ENCODE results near the gene ZNF431.
"Not testable (repeated sequence)": the region's sequence is repeated elsewhere in the genome, so short reads cannot be mapped to it uniquely, and the experiment has no call there.

ZNF431 gene

DNA sequence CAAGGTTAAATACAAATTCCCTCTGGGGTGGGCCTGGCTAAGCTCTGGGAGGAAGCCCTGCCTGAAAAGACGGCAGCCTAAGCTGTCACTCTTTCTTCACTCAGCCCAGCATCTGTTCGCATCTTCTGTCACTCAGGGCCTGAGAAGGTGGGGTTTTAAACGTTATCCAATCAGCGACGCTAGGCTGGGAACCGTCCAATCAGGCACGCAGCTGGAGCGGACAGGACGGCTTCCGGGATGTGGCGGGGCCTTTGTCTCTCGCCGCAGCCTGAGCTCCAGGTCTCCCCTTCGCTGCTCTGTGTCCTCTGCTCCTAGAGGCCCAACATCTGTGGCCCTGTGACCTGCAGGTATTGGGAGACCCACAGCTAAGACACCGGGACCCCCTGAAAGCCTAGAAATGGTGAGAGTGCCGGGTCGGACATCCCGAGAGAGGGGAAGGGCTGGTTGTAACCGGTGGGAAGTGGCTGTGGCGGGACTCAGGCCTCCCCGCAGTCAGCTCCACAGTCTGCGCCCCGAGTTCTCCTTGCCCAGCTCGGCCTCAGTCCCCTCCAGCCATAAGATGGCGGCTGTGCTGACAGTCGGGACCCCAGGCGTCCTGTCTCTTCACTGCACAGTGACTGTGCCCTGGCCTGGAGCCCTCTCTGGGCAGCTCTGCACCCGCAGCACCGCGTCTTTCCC, at the start of gene ZNF431:
ZNF431 (plus strand) TSS at position 254 of the 678 bp plus-strand sequence; CDS start at position 398, 144 bp downstream.
- peak; percentile 95 for DNase-seq

DNA sequence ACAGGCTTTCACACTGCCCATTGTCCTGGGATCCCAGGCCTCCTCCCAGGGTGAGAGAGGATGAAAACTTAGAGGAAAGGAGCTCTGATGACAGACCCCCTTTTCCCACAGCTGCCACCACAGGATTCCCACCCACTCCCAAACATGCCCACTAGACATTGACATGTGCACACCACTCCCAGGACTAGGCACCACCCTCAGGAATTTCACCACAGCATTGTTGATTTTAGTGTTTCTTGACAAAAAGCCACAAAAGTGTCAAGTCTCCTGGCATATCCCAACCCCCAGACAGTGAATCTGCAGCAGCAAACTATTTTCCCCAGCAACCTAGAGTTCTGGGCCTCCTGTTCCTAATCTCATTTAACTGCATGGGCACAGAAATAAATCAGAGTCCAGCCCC, 49.7 kb upstream of the ZNF431 start:
- peak; percentile 31 for DNase-seq

DNA sequence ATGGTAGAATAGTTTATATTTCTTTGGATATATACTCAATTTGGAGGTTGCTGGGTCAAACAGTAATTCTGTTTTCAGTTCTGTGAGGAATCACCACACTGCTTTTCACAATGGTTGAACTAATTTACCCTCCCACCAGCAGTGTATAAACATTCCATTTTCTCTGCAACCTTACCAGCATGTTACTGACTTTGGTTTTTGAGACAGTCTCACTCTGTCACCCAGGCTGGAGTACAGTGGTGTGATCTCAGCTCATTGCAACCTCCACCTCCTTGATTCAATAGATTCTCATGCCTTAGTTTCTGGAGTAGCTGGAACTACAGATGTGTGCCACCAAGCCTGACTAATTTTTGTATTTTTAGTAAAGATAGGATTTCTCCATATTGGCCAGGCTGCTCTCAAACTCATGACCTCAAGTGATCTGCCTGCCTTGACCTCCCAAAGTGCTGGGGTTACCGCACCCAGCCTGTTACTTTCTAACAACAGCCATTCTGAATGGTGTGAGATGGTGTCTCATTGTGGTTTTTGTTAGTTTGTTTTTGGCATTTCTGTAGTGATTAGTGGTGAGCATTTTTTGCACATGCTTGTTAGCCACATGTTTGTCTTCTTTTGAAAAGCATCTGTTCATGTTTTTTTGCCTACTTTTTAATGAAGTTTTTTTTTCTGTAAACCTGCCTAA, 47.4 kb upstream of the ZNF431 start:
- no peak for DNase-seq

DNA sequence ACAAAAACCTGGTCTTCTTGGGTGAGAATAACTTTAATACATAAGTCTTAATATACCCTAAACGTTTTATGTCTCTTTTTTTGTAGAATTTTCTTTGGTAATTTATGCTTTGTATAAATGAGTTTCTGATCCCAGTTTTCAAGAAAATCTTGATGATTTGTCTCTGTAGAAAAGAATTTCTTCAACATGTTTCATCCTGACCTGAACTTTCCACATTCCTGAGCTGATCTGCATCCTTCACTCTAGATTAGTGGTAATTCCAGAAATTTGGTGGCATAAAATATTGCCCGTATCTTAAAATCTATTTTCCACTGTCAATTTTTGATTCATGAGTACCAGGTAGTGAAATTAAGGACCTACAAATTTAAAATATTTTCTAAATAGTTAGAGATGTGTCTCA, 43.5 kb upstream of the ZNF431 start:
- no peak for DNase-seq

DNA sequence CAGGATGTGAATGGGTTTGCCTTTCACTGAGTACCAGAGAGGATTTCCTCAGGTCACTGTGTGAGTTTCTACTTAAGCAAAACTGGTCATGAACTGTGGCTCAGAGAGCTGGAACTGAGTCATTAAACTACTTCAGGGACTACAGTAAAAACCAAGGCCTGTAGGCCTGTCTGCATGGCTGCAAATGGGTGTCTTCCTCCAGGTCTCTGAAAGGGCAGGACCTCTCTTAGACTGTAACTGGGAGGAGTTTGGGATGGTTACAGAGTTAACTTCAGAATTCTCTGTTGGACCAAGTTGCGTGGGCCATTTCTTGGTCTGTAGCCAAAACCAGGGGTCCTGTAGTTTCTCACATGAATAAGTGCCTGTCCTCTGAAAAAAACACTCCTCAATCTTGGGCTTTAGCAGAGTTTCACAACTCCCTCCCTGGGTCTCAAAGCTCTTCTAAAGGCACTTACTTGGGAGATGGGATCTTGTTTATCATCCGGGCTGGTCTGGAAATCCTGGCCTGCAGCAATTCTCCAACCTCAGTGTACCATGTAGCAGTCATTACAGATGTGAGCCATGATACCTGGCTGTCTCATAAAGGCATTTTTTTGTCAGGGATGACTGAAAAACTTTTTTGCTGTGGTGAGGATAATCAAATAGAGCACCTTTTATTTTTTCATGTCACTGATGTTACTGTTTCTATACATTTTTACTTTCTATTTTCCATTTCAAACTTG, 40.2 kb upstream of the ZNF431 start:
- no peak for DNase-seq

DNA sequence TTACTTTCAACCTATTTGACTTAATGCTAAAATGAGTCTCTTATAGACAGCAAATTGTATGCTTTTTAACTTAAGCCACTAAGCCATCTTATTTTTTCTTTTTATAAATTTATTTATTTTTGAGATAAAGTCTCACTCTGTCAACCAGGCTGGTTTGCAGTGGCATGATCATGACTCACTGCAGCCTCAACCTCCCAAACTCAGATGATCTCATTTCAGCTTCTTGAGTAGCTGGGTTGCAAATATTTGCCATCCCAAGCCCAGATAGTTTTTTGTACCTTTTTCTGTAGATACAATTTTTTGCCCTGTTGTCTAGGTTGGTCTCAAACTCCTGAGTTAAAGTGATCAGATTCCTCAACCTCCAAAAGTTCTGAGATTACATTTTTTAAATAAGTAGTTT, 32.7 kb upstream of the ZNF431 start:
- no peak for DNase-seq

DNA sequence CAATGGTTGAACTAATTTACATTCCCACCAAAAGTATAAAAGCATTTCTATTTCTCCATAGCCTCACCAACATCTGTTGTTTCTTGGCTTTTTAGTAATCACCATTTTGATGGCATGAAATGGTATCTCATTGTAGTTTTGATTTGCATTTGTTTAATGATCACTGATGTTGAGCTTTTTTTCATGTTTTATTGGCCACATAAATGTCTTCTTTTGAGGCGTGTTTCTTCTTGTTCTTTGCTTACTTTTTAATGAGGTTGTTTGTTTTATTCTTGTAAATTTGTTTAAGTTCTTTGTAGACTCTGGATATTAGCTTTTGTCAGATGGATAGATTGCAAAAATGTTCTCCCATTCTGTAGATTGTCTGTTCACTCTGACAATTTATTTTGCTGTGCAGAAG, 31.7 kb upstream of the ZNF431 start:
- DNase-seq = no peak

DNA sequence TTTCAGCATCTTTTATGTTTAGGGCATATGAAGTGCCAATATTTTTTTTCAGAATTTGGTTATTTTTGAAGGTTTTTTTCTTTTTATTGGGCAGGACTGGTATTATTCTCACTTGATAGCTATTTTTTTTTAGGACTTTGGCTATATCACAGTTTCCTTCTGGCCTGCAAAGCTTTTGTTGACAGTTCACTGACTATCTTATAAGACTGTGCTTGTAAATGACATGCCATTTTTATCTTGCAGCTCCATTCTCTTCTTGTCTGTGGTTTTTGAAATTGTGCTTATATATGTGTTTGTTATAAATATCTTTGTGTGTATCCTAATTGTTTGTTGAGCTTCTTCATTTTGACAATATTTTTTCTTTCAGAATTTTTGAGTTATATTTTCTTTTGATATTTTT, 26.4 kb upstream of the ZNF431 start:
- no peak for DNase-seq

DNA sequence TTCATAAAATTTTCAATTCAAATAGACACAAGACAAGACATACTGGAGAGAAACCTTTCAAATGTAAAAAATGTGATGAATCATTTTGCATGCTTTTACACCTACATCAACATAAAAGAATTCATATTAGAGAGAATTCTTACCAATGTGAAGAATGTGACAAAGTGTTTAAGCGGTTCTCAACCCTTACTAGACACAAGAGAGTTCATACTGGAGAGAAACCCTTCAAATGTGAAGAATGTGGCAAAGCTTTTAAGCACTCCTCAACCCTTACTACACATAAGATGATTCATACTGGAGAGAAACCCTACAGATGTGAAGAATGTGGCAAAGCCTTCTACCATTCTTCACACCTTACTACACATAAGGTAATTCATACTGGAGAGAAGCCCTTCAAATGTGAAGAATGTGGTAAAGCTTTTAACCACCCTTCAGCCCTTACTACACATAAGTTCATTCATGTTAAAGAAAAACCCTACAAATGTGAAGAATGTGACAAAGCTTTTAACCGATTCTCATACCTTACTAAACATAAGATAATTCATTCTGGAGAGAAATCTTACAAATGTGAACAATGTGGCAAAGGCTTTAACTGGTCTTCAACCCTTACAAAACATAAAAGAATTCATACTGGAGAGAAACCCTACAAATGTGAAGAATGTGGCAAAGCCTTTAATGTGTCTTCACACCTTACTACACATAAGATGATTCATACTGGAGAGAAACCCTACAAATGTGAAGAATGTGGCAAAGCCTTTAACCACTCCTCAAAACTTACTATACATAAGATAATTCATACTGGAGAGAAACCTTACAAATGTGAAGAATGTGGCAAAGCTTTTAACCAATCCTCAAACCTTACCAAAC, 24.6 kb upstream of the ZNF431 start:
- DNase-seq = no peak

DNA sequence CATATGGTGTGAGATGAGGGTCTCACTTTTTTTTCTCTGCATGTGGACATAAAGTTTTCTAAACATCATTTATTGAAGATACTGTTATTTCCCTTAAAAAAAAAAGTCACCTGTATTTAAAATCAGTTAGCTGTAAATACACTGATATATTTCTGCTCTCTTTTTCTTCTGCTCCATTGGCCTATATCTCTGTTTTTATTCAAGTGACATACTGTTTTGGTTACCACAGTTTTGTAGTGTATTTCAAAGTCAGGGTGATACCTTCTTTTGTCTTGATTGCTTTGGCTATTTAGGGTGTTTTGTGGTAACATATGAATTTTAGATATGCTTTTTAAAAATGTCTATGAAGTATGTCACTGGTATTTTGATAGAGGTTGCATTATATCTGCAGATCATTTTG, 15.8 kb upstream of the ZNF431 start:
- no peak for DNase-seq

DNA sequence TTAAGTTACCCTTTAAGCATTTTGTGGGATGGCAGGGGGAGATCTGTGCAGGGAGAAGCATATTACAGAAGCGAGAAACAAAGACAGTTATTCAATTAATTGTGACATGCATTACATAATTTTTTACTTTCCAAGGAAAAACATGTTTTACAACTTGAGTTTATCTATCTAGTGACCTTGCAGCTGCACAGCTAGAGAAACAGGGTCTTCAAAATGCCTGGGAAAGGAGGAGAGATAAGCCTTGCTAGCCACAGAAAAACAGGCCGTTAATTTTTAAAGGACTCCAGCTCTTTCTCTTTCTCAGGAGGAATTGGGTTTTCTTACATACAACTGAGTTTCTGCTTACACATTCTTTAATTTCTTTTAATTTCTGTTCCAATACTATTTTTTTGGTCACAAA, 14.8 kb upstream of the ZNF431 start:
- no peak for DNase-seq

DNA sequence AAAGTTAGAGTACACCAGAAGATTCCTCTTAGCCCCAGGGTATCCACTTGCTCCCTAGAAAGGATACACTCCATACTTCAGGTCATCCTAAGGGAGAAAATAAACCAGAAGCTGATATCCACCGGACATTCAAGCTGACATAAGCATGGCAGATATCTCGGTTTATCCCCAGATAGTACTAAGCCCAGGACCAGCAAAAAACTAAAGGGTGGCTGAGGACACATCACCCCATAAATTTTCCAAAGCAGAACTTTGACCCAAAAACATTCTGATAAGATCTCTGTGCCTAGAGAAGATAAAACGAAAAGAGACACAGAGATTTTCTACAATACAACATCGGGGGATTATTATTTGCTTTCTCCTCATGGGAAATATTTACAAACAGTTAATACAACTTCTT, 13.9 kb upstream of the ZNF431 start:
- DNase-seq = no peak

DNA sequence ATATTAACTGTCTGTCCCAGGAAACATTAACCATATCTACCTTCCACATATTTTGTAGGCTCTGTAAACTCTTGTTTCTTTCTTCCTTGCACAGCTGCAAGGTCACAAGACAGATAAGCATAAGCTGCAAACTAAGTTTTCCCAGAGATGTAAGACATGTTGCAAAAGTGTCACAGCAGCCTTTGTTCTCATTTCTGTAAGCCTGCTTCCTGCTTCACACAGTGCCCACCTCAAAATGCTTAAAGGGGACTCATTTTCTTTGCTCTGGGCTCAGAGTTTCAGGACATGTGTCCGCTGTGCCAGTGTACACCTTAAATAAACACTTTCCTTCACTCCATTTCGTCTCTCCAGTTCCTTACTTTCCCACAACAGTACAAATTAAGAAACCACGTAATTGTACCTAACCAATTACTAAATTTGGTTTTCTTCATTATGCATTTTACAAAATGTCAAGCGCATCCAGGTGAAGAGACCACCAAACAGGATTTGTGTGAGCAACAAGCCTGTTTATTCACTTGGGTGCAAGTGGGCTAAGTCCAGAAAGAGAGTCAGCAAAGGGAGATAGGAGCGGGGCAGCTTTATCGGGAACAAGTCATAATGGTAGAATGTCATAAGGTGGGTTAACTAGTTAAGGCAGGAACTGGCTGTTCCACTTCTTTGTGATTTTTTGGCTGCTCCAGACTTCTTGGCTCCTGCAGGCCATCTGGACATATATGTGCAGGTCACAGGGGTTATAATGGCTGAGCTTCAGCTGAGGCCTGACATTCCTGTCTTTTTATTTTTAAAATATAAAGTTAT, 12.7 kb upstream of the ZNF431 start:
- DNase-seq = no peak

DNA sequence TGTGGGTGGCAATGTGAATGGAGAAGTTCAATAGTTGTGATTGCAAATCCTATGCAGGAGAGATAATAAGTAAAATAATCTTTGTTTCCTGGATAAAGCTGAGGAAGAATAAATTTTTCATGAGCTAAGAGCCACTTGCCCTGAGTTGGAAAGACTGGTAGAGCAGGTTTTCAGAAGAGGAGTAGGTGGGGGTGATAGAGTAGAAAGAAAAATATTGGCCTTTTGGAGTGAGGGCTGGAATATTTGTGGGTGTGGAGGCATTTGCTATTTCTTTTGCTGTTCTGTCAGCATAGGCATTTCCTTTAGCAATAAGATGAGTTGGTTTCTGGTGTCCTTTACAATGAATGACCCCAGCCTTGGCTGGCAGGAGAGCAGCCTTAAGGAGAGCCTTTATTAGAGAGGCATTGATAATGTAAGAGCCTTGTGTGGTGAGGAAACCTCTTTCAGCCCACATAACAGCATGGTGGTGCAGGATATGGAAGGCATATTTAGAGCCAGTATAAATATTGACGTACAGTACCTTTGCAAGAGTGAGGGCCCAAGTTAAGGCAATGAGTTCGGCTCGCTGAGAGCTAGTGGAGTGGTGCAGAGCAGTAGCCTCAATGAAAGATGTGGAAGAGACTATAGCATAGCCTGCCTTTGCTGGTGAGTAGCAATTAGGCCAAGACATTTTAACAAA, 11.6 kb upstream of the ZNF431 start:
- no peak for DNase-seq

DNA sequence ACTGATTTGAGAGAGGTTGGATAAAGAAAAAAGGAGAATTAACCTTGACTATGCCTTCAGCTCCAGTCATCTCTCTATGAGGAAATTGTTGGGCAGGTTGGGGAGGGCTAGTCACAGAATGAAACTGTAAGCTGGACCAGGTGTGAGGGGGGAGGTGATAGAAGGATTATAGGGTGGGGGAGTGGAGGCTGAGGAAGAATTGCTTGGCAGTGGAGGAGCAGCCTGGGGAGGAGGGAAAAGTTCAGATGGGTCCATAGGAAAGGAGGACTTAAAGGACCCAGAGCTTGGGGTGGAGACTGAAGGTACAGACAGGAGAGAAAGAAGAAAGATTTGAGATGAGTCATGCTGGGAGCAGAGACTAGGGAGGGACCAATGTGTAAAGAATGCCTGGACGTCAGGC, 8.2 kb upstream of the ZNF431 start:
- DNase-seq = no peak

DNA sequence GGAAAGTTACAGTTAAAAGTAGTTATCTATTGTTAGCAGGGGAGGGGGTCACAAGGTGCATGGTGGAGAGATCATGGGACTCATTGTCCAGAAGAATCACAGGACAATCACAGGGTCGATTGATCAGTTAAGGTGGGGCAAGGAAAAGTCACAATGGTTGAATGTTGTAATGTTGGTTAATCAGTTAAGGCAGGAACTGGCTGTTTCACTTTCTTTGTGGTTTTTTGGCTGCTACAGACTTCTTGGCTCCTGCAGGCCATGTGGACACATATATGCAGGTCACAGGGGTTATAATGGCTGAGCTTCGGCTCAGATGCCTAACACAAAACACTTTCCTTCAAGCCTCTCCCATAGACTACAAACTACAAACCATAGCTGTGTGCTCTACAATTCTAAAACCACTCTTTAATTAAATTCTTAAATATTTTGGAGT, 6.9 kb upstream of the ZNF431 start:
- DNase-seq = no peak

DNA sequence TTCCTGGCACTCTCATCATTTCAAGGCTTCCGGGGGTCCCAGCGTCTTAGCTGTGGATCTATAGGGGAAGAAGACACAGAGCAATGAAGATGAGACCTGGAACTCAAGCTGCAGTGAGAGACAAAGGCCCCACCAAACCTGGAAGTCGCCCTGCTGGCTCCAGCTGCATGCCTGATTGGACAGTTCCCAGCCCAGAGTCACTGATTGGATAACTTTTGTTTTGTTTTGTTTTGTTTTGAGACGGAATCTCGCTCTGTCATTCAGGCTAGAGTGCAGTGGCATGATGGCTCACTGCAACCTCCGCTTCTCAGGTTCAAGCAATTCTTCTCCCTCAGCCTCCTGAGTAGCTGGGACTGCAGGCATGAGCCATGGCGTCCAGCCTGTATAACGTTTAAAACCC, 6.4 kb upstream of the ZNF431 start:
- DNase-seq = no peak

DNA sequence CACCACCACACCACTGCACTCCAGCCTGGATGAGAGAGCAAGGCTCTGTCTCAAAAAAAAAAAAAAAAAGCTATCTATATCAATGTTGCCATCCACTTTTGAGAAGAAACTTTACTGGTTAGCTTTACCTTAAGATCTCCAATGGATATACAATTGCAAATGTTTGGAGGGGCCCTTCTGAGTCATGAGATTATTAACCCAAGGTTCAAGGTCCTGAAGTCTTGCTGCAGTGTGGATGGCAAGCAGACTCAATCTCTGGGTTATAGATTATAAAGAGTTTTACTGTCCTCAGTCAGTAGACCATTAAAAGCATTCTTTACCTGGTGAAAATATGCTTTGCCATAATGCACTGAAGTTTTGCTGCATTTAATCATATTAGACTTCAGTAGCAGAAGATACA, 3.7 kb upstream of the ZNF431 start:
- DNase-seq = no peak

DNA sequence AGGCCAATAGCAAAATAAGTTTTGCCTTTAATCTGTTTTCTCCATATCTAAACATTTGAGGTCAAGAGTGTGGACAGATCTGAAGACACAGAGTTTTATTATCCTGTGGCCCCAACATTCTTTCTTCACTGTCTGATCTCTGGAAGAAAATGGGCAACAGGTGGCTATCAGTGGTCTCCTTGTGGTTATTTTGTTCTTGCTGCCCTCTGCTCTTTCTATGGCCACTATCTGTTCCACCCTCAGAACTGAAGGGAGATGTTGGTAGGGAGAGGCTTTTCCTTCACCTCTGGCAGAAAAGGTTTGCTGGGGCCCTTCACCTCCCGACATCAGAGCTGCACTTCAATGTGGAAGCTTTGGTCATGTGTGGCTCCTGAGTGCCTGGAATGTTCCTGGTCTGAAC, 834 bp upstream of the ZNF431 start:
- DNase-seq = not testable (repeated sequence)

DNA sequence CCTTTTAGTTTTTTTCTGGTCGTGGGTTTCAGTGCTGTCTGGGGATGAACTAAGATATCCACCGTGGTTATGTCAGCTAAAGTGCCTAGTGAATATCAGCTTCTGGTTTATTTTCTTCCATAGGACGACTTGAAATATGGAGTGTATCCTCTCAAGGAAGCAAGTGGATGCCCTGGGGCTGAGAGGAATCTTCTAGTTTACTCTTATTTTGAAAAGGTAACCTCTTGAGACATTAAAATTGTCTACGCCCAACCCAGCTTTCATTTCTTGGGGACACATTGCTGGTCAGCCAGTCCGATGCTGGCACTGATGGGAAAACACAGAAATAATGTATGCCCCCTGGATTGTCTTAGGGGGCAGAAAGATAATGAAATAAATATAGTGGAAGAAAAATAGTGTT, 1.6 kb downstream of the ZNF431 start:
- no peak for DNase-seq

DNA sequence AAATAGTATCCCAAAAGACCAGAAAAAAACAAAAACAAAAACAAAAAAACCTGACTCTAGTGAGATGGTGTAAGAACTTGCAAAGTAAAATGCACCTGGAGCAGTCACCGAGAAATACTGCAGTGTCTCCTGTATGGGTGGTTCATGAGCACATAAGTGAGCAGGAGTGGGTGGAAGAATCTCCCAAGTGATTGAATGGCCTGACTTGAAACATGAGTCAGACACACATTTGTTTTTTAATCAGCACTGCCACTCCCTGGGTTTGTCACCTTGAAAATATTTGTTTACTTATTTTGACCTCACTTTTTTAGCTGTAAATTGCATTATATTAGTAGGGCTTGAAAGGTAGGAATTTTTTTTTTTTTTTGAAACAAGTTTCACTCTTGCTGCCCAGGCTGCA, 2.0 kb downstream of the ZNF431 start:
- no peak for DNase-seq

DNA sequence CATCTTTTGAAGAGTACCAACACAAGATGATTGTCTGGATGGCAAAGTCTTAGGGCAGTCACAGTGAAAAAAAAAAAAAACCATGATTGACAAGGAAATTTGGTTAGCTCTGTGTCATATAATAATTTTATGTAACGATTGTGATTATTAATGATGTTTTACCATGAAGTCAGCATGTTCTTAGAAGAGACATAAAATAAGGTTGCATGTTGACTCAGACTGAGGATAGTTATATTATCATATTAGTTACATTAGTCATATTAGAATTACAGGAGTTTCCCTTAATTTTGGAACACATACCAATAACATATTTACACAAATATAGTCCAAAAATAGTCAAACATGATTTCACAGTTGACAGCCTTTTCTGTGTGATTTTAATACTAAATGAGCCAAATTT, 5.7 kb downstream of the ZNF431 start:
- no peak for DNase-seq
